ENCODE results near the gene RAF1.
"Not testable (repeated sequence)": the region's sequence is repeated elsewhere in the genome, so short reads cannot be mapped to it uniquely, and the experiment has no call there.

RAF1 gene

GRCh38 chr3:12663936-12664908 lies at the start of gene RAF1:
Gene RAF1, minus strand, starts transcription at chr3:12664117. Its CDS starts 45,396 bp downstream, at chr3:12618721.
- DNase-seq: peak; percentile 99

- no peak for DNase-seq
Observed at GRCh38 chr3:12710062-12710461, 46.1 kb upstream of the RAF1 start.

GRCh38 chr3:12709334-12709733 lies 45.4 kb upstream of the RAF1 start:
- DNase-seq: no peak

- no peak for DNase-seq
Observed at GRCh38 chr3:12708584-12709192, 44.8 kb upstream of the RAF1 start.

- DNase-seq: no peak
Observed at GRCh38 chr3:12707449-12707848, 43.5 kb upstream of the RAF1 start.

GRCh38 chr3:12706504-12707253 lies 42.8 kb upstream of the RAF1 start:
- DNase-seq: peak; percentile 82 to 86 (median 83)

- DNase-seq: no peak
Observed at GRCh38 chr3:12705981-12706380, 42.1 kb upstream of the RAF1 start.

GRCh38 chr3:12705374-12705926 lies 41.5 kb upstream of the RAF1 start:
- no peak for DNase-seq

GRCh38 chr3:12702501-12702900 lies 38.6 kb upstream of the RAF1 start:
- DNase-seq: no peak

GRCh38 chr3:12701601-12702000 lies 37.7 kb upstream of the RAF1 start:
- DNase-seq: not testable (repeated sequence)

GRCh38 chr3:12700800-12701199 lies 36.9 kb upstream of the RAF1 start:
- no peak for DNase-seq

- no peak for DNase-seq
Observed at GRCh38 chr3:12695916-12696315, 32.0 kb upstream of the RAF1 start.

- no peak for DNase-seq
Observed at GRCh38 chr3:12695112-12695511, 31.2 kb upstream of the RAF1 start.

GRCh38 chr3:12692444-12692843 lies 28.5 kb upstream of the RAF1 start:
- DNase-seq: no peak

- DNase-seq: no peak
Observed at GRCh38 chr3:12689997-12690711, 26.2 kb upstream of the RAF1 start.

GRCh38 chr3:12687948-12688347 lies 24.0 kb upstream of the RAF1 start:
- no peak for DNase-seq

GRCh38 chr3:12686096-12686495 lies 22.2 kb upstream of the RAF1 start:
- DNase-seq: no peak

GRCh38 chr3:12681943-12682390 lies 18.1 kb upstream of the RAF1 start:
- peak; percentile 88 to 97 (median 94) for DNase-seq

- peak; percentile 9 to 49 (median 38) for DNase-seq
Observed at GRCh38 chr3:12681089-12681942, 17.4 kb upstream of the RAF1 start.

GRCh38 chr3:12679468-12679867 lies 15.6 kb upstream of the RAF1 start:
- DNase-seq: no peak

- no peak for DNase-seq
Observed at GRCh38 chr3:12677616-12678015, 13.7 kb upstream of the RAF1 start.
